H1 (cell line): ENCODE results near the gene ZBTB9. TPM values are rescaled to one million over a fixed set of nuclear protein-coding genes. Genes with fewer than 3 reads are reported as not detected.

Experiments used
- CTCF ChIA-PET: fragments of 300-600 bp; sonication (Branson Sonifier 250); formaldehyde crosslinking; loops from one replicate; lab custom pipeline; 2021; ENCODE audit not compliant: partially characterized antibody; lab: Charles Lee
- POLR2A ChIA-PET: fragments of 300-600 bp; sonication (Branson Sonifier 250); formaldehyde crosslinking; loops from one replicate; lab custom pipeline; 2021; ENCODE audit warnings: inconsistent platforms; ENCODE audit not compliant: partially characterized antibody; lab: Charles Lee
- DNase-seq, 2 experiments: peaks; one replicate each; pipeline versions ENCODE4 v3.0.0 to v3.0.0-alpha.2; 2010 to 2022; ENCODE audit warnings: low spot score in 2 of 2, low read depth in 1 of 2, mixed read lengths in 1 of 2
- FAIRE-seq: peaks from 2 replicates; lab custom pipeline; 2011; peaks lifted over from hg19 to GRCh38; lab: Jason Lieb, UNC
- H2AFZ ChIP-seq: 2 replicates; pipeline ENCODE4 v1.8.1; 2012; ENCODE audit warnings: low read length, inconsistent platforms
- H2AK5ac ChIP-seq: 2 replicates; pipeline ENCODE4 v1.6.1; 2013; ENCODE audit warnings: low read depth, low read length
- H2BK120ac ChIP-seq: replicated peaks from 2 replicates; pipeline ENCODE3; 2013; ENCODE audit warnings: low read depth, low read length, inconsistent platforms
- H2BK12ac ChIP-seq: 2 replicates; pipeline ENCODE4 v1.6.1; 2013; ENCODE audit warnings: low read depth, low read length
- H2BK15ac ChIP-seq: 2 replicates; pipeline ENCODE4 v1.6.1; 2013; ENCODE audit warnings: low read length
- H2BK20ac ChIP-seq: 2 replicates; pipeline ENCODE4 v1.6.1; 2013; ENCODE audit warnings: low read length
- H2BK5ac ChIP-seq: 2 replicates; pipeline ENCODE4 v1.6.1; 2013; ENCODE audit warnings: low read depth, low read length
- H3K14ac ChIP-seq: 2 replicates; pipeline ENCODE4 v1.6.1; 2013; ENCODE audit warnings: inconsistent platforms; ENCODE audit not compliant: insufficient read length
- H3K18ac ChIP-seq: 2 replicates; pipeline ENCODE4 v1.6.1; 2013; ENCODE audit warnings: low read length; ENCODE audit errors: extremely low read depth
- H3K23ac ChIP-seq: 2 replicates; pipeline ENCODE4 v1.6.1; 2013; ENCODE audit warnings: inconsistent platforms; ENCODE audit not compliant: insufficient read length
- H3K23me2 ChIP-seq: 2 replicates; pipeline ENCODE4 v1.6.1; 2013; ENCODE audit warnings: low read depth, low read length
- H3K27ac ChIP-seq: 2 replicates; pipeline ENCODE4 v1.6.1; 2011; ENCODE audit warnings: low read depth, low read length, inconsistent platforms
- H3K27me3 ChIP-seq, 4 experiments: replicated peaks in 1 of 4; 1 replicate in 1 of 4; 2 replicates in 3 of 4; pipeline versions ENCODE4 v1.6.1 to v1.8.1; 2011 to 2013; ENCODE audit warnings: low read length in 3 of 4, mild to moderate bottlenecking in 3 of 4, inconsistent platforms in 2 of 4, mixed read lengths in 2 of 4, moderate library complexity in 1 of 4; ENCODE audit not compliant: control insufficient read depth in 3 of 4, insufficient read depth in 3 of 4; ENCODE audit errors: extremely low read depth in 1 of 4
- H3K36me3 ChIP-seq, 4 experiments: 2 replicates each; pipeline versions ENCODE4 v1.6.1 to v1.8.1; 2011 to 2013; ENCODE audit warnings: mild to moderate bottlenecking in 4 of 4, low read length in 3 of 4, moderate library complexity in 2 of 4, control low read depth in 1 of 4, inconsistent platforms in 1 of 4; ENCODE audit not compliant: insufficient read depth in 4 of 4, control insufficient read depth in 2 of 4
- H3K4ac ChIP-seq: replicated peaks from 2 replicates; pipeline ENCODE3; 2013; ENCODE audit warnings: low read length, low read depth, mixed read lengths, inconsistent platforms; ENCODE audit not compliant: insufficient read length
- H3K4me1 ChIP-seq, 4 experiments: replicated peaks in 1 of 4; 1 replicate in 1 of 4; 2 replicates in 3 of 4; pipeline versions ENCODE4 v1.6.1 to v1.8.1; 2011 to 2013; ENCODE audit warnings: low read length in 3 of 4, inconsistent platforms in 2 of 4, mixed read lengths in 1 of 4; ENCODE audit not compliant: insufficient read depth in 4 of 4, control insufficient read depth in 3 of 4
- H3K4me2 ChIP-seq, 2 experiments: 2 replicates each; pipeline versions ENCODE4 v1.6.1 to v1.8.1; 2011 to 2013; ENCODE audit warnings: low read depth in 2 of 2, low read length in 2 of 2, control low read depth in 1 of 2, inconsistent platforms in 1 of 2, mild to moderate bottlenecking in 1 of 2; ENCODE audit not compliant: insufficient read depth in 1 of 2
- H3K4me3 ChIP-seq, 4 experiments: fragments of 200-600, 300-600 bp in 1 of 4; sonication (generic), shearing (Covaris generic), sonication (Bioruptor Twin) in 1 of 4; 2 replicates each; pipeline versions ENCODE4 v1.5.1 to v1.8.1; 2011 to 2016; ENCODE audit warnings: low read length in 4 of 4, low read depth in 3 of 4, control low read depth in 2 of 4, inconsistent platforms in 2 of 4, mild to moderate bottlenecking in 2 of 4, mixed read lengths in 1 of 4, moderate library complexity in 1 of 4; ENCODE audit not compliant: insufficient read depth in 2 of 4; ENCODE audit errors: extremely low read depth in 1 of 4
- H3K56ac ChIP-seq: replicated peaks from 2 replicates; pipeline ENCODE3; 2013; ENCODE audit warnings: low read depth, mild to moderate bottlenecking, mixed read lengths, low read length, inconsistent platforms; ENCODE audit not compliant: insufficient read length
- H3K79me1 ChIP-seq: 2 replicates; pipeline ENCODE4 v1.6.1; 2013; ENCODE audit warnings: low read depth, low read length, control low read depth
- H3K79me2 ChIP-seq, 2 experiments: 2 replicates each; pipeline versions ENCODE4 v1.6.1 to v1.8.1; 2012 to 2013; ENCODE audit warnings: low read length in 2 of 2, mild to moderate bottlenecking in 2 of 2, inconsistent platforms in 1 of 2; ENCODE audit not compliant: insufficient read depth in 2 of 2, control insufficient read depth in 1 of 2
- H3K9ac ChIP-seq, 4 experiments: replicated peaks in 1 of 4; 1 replicate in 1 of 4; 2 replicates in 3 of 4; pipeline versions ENCODE4 v1.6.1 to v1.8.1; 2011 to 2013; ENCODE audit warnings: low read depth in 3 of 4, low read length in 3 of 4, control low read depth in 2 of 4, mild to moderate bottlenecking in 2 of 4, moderate library complexity in 2 of 4, inconsistent platforms in 1 of 4; ENCODE audit errors: extremely low read depth in 1 of 4
- H3K9me3 ChIP-seq, 2 experiments: 2 replicates each; pipeline versions ENCODE4 v1.6.1 to v1.8.1; 2012 to 2013; ENCODE audit warnings: mild to moderate bottlenecking in 2 of 2, moderate library complexity in 2 of 2, control low read depth in 1 of 2, inconsistent platforms in 1 of 2, low read depth in 1 of 2, low read length in 1 of 2, mixed read lengths in 1 of 2; ENCODE audit not compliant: insufficient read depth in 2 of 2
- H4K20me1 ChIP-seq, 2 experiments: replicated peaks in 1 of 2; 2 replicates each; pipeline versions ENCODE3 to v1.8.1; 2011 to 2013; ENCODE audit warnings: inconsistent platforms in 2 of 2, low read length in 2 of 2, mild to moderate bottlenecking in 1 of 2; ENCODE audit not compliant: insufficient read depth in 2 of 2, control insufficient read depth in 1 of 2
- H4K5ac ChIP-seq: 2 replicates; pipeline ENCODE4 v1.6.1; 2013; ENCODE audit warnings: low read length, low read depth, mixed read lengths, inconsistent platforms; ENCODE audit not compliant: insufficient read length
- H4K8ac ChIP-seq: 2 replicates; pipeline ENCODE4 v1.8.0; 2013; ENCODE audit warnings: mild to moderate bottlenecking, moderate library complexity, low read length, inconsistent platforms; ENCODE audit not compliant: insufficient read depth; ENCODE audit errors: extremely low read depth
- H4K91ac ChIP-seq: replicated peaks from 2 replicates; pipeline ENCODE3; 2013; ENCODE audit warnings: low read length, mixed read lengths, inconsistent platforms; ENCODE audit not compliant: insufficient read length
- E2F6 ChIP-seq: IDR thresholded peaks from 2 replicates; pipeline ENCODE4 v1.6.1; 2012; ENCODE audit warnings: inconsistent platforms
- WGBS, 2 experiments: shearing (Covaris generic) in 1 of 2; methylation state at CpG; one replicate each; pipeline versions ENCODE4 v1.1.6 to v1.1.7; 2013 to 2015; ENCODE audit warnings: low lambda C conversion rate in 2 of 2, mixed read lengths in 2 of 2, inconsistent platforms in 1 of 2, low coverage in 1 of 2, missing lambda C conversion rate in 1 of 2; ENCODE audit not compliant: insufficient replicate concordance in 2 of 2, insufficient coverage in 1 of 2, insufficient read length in 1 of 2; ENCODE audit errors: extremely low coverage in 1 of 2, missing lambda C conversion rate in 1 of 2; 5-methylcytosine and 5-hydroxymethylcytosine counted together
- polyA plus RNA-seq, 7 experiments: library from polyadenylated mRNA; depleted of rRNA in 3 of 7; stranded (reverse) in 5 of 7; unstranded in 2 of 7; fragments of >200 nt in 5 of 7; fragments of 200-250 nt in 2 of 7; gene quantifications; 1 replicate in 5 of 7; 2 replicates in 1 of 7; 4 replicates in 1 of 7; pipeline versions ENCODE4 v1.2.1 to v1.2.3, GENCODE V29; 2011 to 2013; ENCODE audit warnings: missing spikeins in 2 of 7, mixed read lengths in 2 of 7
- total RNA-seq: library from RNA; stranded (reverse); fragmentation: NEBNext Ultra II Directional; extraction: Animal tissue kit (Norgen Biotek cat#: 25700); gene quantifications from 2 replicates; pipeline ENCODE4 v1.2.1, GENCODE V29; 2021

Gene ZBTB9
- total and polyA plus RNA-seq, 2 of the 8 experiments (the other 6 are each of a cell fraction or from before 2014, with no cell fraction given) = 16.9 to 20.2 TPM

- H4K8ac ChIP-seq = no peak overlapping the region
- H3K4me3 ChIP-seq = no peak overlapping the region
- H2BK120ac ChIP-seq = no peak overlapping the region
- no peaks in the 10 kb centered on the region for H3K4me1 ChIP-seq
- no peak overlapping the region for H2BK15ac ChIP-seq
- no peaks in the 10 kb centered on the region for H3K36me3 ChIP-seq
- H4K91ac ChIP-seq = no peak overlapping the region
- DNase-seq (no peak), FAIRE-seq (no peak)
- no peak overlapping the region for H3K56ac ChIP-seq
- no peak overlapping the region for H2BK5ac ChIP-seq
- H3K79me2 ChIP-seq = no peaks in the 10 kb centered on the region
- H3K27me3 ChIP-seq = no peaks in the 10 kb centered on the region
- H3K18ac ChIP-seq = no peak overlapping the region
- H3K9me3 ChIP-seq = no peaks in the 10 kb centered on the region; a peak in 1 of 4 replicates
- no peak overlapping the region for H4K5ac ChIP-seq
- H2AK5ac ChIP-seq = no peak overlapping the region
- H3K79me1 ChIP-seq = no peaks in the 10 kb centered on the region
- H3K14ac ChIP-seq = no peak overlapping the region
- CTCF ChIA-PET = interaction anchor here (0.7 to 1.2 kb wide), 2 partner anchors 16 to 29 kb away, joined by 3 to 4 read pairs; no protein-coding TSS in a partner anchor
- H3K23me2 ChIP-seq = no peaks in the 10 kb centered on the region
- H3K4ac ChIP-seq = no peak overlapping the region
- no peak overlapping the region for H2BK20ac ChIP-seq
- H2AFZ ChIP-seq = no peak overlapping the region
- WGBS, 2 experiments = 100% methylated on average over 1 of the region's 1 CpG; no CpG with 5 or more reads in 1 of the 2 experiments
- no peak overlapping the region for H3K27ac ChIP-seq
- no peak for TF ChIP-seq E2F6
- H4K20me1 ChIP-seq = no peaks in the 10 kb centered on the region
- H3K9ac ChIP-seq = no peak overlapping the region
- no peak overlapping the region for H3K4me2 ChIP-seq
- no peak overlapping the region for H2BK12ac ChIP-seq
- no peak overlapping the region for H3K23ac ChIP-seq
- POLR2A ChIA-PET = interaction anchor here (1.2 kb wide), 1 partner anchor 50 kb away, joined by 3 read pairs; no protein-coding TSS in a partner anchor
Observed at GRCh38 chr6:33481192-33481591, 26.8 kb downstream of the ZBTB9 start.
